HepG2 (cell line): ENCODE measurements around the gene L3MBTL4. TPM values are rescaled to one million over a fixed set of nuclear protein-coding genes. Genes with fewer than 3 reads are reported as not detected.

Source experiments
- E2F1 ChIP-seq: sonication (generic); formaldehyde crosslinking; IDR thresholded peaks from 2 replicates; pipeline ENCODE4 v1.5.0; 2020; ENCODE audit warnings: missing genetic modification reagents
- HNF1B ChIP-seq: sonication (generic); formaldehyde crosslinking; IDR thresholded peaks from 2 replicates; pipeline ENCODE4 v1.5.1; 2020; ENCODE audit warnings: mild to moderate bottlenecking, moderate library complexity, missing genetic modification reagents
- MIER2 ChIP-seq: IDR thresholded peaks from 2 replicates; pipeline ENCODE4 v1.6.1; 2016; ENCODE audit warnings: missing biosample characterization, missing genetic modification reagents
- SNAI1 ChIP-seq: sonication (generic); formaldehyde crosslinking; IDR thresholded peaks from 2 replicates; pipeline ENCODE4 v1.5.0; 2020; ENCODE audit warnings: mild to moderate bottlenecking, missing genetic modification reagents, borderline replicate concordance
- ZFP1 ChIP-seq: IDR thresholded peaks from 2 replicates; pipeline ENCODE4 v1.6.1; 2016
- ZNF441 ChIP-seq: sonication (generic); formaldehyde crosslinking; IDR thresholded peaks from 2 replicates; pipeline ENCODE4 v1.7.0; 2021; ENCODE audit warnings: missing genetic modification reagents, borderline replicate concordance
- ZNF569 ChIP-seq: sonication (generic); formaldehyde crosslinking; IDR thresholded peaks from 2 replicates; pipeline ENCODE4 v1.5.0; 2020; ENCODE audit warnings: mild to moderate bottlenecking, missing genetic modification reagents, moderate library complexity, borderline replicate concordance
- ZNF773 ChIP-seq: sonication (generic); formaldehyde crosslinking; IDR thresholded peaks from 2 replicates; pipeline ENCODE4 v1.4.0; 2020; ENCODE audit warnings: missing genetic modification reagents, borderline replicate concordance
- polyA plus RNA-seq, 8 experiments: library from polyadenylated mRNA; depleted of rRNA in 3 of 8; stranded (reverse) in 7 of 8; unstranded in 1 of 8; fragments of >200 nt; fragmentation: Illumina TruSeq in 4 of 8; extraction: Trizol in 4 of 8; gene quantifications; 2 replicates each; pipeline versions ENCODE4 v1.2.1 to v1.2.3, GENCODE V29; 2011 to 2016; ENCODE audit warnings: low read depth in 4 of 8, missing spikeins in 1 of 8, mixed read lengths in 1 of 8; ENCODE audit not compliant: insufficient read depth in 1 of 8
- total RNA-seq, 5 experiments: library from RNA; depleted of rRNA; stranded (reverse); fragments of >200 nt; fragmentation: Illumina TruSeq; extraction: Trizol; gene quantifications; 2 replicates each; pipeline ENCODE4 v1.2.3, GENCODE V29; 2016; ENCODE audit warnings: low read depth in 1 of 5
- TF ChIP-seq, protein P1 (sequence below): sonication (generic); formaldehyde crosslinking; IDR thresholded peaks from 2 replicates; pipeline ENCODE4 v1.8.0; 2022; ENCODE audit warnings: mild to moderate bottlenecking, missing genetic modification reagents, borderline replicate concordance

The L3MBTL4 gene
- total and polyA plus RNA-seq, 2 of the 13 experiments (the other 11 are each of a cell fraction or from before 2014, with no cell fraction given), result 10.8 to 13.3 TPM

DNA sequence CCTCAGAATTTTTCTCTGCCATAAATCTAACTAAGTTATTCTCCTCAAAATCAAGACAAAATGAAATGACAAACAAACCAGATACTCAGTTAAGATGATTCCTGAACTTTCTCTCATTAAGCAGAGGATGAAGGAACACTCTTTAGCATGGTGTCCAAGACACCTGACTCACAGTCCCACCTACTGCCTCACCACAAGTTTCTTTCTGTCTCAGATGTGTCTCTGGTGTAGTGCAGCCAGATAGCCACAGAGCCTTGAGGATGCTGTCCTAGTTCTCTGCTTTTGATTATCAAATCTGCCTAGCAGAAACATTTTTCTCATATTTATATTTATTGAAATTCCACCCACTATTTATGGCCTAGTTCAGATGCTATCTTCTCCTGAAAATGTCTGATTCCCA, 415.8 kb downstream of the L3MBTL4 start (continued):
- TF ChIP-seq MIER2 (CRISPR knock-in tag), result no peak
- TF ChIP-seq HNF1B, result no peak
- TF ChIP-seq ZNF569 (CRISPR knock-in tag), result no peak
- TF ChIP-seq, protein P1, sequence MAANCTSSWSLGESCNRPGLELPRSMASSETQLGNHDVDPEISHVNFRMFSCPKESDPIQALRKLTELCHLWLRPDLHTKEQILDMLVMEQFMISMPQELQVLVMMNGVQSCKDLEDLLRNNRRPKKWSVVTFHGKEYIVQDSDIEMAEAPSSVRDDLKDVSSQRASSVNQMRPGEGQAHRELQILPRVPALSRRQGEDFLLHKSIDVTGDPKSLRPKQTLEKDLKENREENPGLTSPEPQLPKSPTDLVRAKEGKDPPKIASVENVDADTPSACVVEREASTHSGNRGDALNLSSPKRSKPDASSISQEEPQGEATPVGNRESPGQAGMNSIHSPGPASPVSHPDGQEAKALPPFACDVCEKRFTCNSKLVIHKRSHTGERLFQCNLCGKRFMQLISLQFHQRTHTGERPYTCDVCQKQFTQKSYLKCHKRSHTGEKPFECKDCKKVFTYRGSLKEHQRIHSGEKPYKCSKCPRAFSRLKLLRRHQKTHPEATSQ, result no peak
- no peak for TF ChIP-seq SNAI1 (CRISPR knock-in tag)
- TF ChIP-seq E2F1 (CRISPR knock-in tag), result no peak
- TF ChIP-seq ZNF441 (CRISPR knock-in tag), result no peak
- no peak for TF ChIP-seq ZNF773 (CRISPR knock-in tag)
- TF ChIP-seq ZFP1, result no peak
- TF ChIP-seq, all 625 proteins: peak for 0
